ENCODE results near the gene LRRC7. TPM values are rescaled to one million over a fixed set of nuclear protein-coding genes. Genes with fewer than 3 reads are reported as not detected.

The LRRC7 gene
- polyA plus RNA-seq, 1 experiment = 0.22 TPM

DNA sequence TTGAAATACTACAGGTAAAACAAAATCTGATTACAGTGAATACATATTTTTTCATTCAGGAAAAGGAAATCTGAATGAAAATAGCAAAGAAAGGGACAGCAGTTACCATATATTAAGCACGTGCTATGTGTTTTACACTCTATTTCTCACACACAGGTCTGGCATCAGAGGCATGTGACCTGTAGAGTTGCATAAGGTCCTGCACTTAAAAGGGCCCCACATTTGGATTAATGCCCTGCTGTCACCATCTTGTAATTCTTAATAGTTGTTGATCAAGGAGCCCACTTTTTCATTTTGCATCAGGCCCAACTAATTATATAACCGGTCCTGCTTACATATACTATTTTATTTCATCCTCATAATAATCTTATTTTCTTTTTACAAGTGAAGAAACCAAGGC is 511.8 kb downstream of the LRRC7 start:
- CTCF ChIA-PET = no interaction called here

DNA sequence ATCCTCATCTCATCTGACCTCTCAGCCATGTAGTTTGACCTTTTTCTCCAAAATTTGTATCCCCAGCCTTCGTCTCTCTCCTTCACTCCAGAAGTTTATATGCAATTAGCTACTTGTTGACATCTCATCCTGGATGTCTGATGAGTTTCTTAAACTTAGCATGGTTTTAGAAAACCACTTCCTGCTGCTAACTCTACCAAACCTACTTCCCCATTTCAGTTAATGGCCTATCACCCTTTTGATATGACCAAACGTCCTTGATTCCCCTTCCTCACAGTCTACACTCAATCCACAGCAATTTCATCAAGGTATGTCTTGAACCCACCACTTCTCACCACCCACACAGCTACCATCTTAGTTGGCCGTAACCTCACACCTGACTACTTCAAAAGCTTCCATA is 515.8 kb downstream of the LRRC7 start:
- Histone ChIP-seq H3K4me3 (ENCODE audit: low read depth, low read length) (no peak overlapping the region), H3K36me3 (ENCODE audit: control insufficient read depth, insufficient read depth, low read length) (no peaks in the 10 kb centered on the region), H3K27me3 (ENCODE audit: control insufficient read depth, insufficient read depth, low read length) (no peaks in the 10 kb centered on the region)
- no peak for DNase-seq (ENCODE audit: low read depth)
- CTCF ChIA-PET = no interaction called here
- TF ChIP-seq, protein P1, sequence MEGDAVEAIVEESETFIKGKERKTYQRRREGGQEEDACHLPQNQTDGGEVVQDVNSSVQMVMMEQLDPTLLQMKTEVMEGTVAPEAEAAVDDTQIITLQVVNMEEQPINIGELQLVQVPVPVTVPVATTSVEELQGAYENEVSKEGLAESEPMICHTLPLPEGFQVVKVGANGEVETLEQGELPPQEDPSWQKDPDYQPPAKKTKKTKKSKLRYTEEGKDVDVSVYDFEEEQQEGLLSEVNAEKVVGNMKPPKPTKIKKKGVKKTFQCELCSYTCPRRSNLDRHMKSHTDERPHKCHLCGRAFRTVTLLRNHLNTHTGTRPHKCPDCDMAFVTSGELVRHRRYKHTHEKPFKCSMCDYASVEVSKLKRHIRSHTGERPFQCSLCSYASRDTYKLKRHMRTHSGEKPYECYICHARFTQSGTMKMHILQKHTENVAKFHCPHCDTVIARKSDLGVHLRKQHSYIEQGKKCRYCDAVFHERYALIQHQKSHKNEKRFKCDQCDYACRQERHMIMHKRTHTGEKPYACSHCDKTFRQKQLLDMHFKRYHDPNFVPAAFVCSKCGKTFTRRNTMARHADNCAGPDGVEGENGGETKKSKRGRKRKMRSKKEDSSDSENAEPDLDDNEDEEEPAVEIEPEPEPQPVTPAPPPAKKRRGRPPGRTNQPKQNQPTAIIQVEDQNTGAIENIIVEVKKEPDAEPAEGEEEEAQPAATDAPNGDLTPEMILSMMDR (IDR thresholded peaks at IDR 0.05; ENCODE audit: insufficient read depth, low read depth, low read length) = no peak
- POLR2A ChIA-PET = no interaction called here

More for the DNA sequence above, 511.8 kb downstream of the LRRC7 start:
- TF ChIP-seq, protein P1 (IDR thresholded peaks at IDR 0.05; ENCODE audit: insufficient read depth, low read depth, low read length) = no peak
- POLR2A ChIA-PET = no interaction called here
- Histone ChIP-seq H3K4me3 (ENCODE audit: low read depth, low read length) (no peak overlapping the region), H3K36me3 (ENCODE audit: control insufficient read depth, insufficient read depth, low read length) (no peaks in the 10 kb centered on the region), H3K27me3 (ENCODE audit: control insufficient read depth, insufficient read depth, low read length) (no peaks in the 10 kb centered on the region)
- no peak for DNase-seq (ENCODE audit: low read depth)

DNA sequence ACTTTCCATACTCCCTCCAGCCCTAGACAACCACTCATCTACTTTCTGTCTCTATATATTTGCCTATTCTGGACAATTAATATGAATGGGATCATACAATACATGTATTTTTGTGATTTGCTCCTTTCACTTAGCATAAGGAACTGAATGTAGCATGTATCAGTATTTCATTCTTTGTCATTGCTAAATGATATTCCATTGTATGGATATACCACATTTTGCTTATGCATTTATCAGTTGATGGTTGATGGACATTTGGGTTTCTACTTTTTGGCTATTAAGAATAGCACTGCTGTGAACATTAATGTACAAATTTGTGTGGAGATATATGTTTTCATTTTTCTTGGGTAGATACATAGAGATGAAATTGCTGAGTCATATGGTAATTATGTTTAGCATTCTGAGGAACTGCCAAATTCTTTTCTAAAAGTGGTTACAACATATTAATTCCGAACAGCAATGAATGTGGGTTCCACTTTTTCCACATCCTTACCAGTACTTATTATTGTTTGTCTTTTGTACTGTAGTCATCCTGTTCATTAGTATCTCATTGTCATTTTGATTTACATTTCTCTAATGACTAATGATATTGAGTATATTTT is 516.7 kb downstream of the LRRC7 start:
- ChIA-PET CTCF (no interaction called here), POLR2A (no interaction called here)
- TF ChIP-seq, protein P1 (IDR thresholded peaks at IDR 0.05; ENCODE audit: insufficient read depth, low read depth, low read length) = no peak
- Histone ChIP-seq H3K36me3 (ENCODE audit: control insufficient read depth, insufficient read depth, low read length) (no peaks in the 10 kb centered on the region), H3K27me3 (ENCODE audit: control insufficient read depth, insufficient read depth, low read length) (no peaks in the 10 kb centered on the region), H3K4me3 (ENCODE audit: low read depth, low read length) (no peak overlapping the region)
- no peak for DNase-seq (ENCODE audit: low read depth)

DNA sequence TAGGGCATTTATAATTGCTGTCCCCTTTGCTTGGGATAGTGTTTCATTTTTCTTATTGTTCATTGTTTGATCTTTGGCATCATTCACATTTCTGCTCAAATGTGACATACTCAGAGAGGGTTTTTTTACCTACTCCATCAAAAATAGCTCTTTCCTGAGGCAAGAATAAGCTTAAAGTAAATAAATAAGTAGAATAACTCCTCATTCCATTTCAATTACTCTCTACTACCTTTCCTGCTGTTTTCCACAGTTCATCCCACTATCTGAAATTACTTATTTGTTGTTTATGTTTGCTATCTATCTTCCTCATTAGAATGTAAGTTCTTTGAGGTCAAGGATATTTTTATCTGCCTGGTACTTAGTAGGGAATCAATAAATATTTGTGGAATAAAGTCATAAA is 517.8 kb downstream of the LRRC7 start:
- Histone ChIP-seq H3K4me3 (ENCODE audit: low read depth, low read length) (no peak overlapping the region), H3K27me3 (ENCODE audit: control insufficient read depth, insufficient read depth, low read length) (no peaks in the 10 kb centered on the region), H3K36me3 (ENCODE audit: control insufficient read depth, insufficient read depth, low read length) (no peaks in the 10 kb centered on the region)
- no peak for DNase-seq (ENCODE audit: low read depth)
- ChIA-PET CTCF (no interaction called here), POLR2A (no interaction called here)
- TF ChIP-seq, protein P1 (IDR thresholded peaks at IDR 0.05; ENCODE audit: insufficient read depth, low read depth, low read length) = no peak

DNA sequence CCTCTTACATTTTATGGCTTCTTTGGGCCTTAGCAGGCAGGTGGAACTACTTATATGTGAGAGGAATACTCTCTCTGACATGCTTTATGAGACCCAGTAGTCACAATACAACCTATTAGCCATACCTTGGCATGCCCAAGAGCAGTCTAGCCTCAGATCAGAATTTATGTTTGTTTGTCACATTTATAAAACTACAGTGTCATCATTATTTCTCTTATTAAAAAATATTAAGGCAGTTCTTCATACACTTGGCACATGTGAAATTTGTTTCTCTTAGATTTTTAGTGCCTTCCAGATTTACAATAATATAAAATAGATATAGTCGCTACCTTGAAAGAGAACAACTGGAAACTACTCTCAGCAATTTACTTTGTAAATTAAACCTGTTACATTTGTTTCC is 519.2 kb downstream of the LRRC7 start:
- DNase-seq (ENCODE audit: low read depth) = no peak
- Histone ChIP-seq H3K36me3 (ENCODE audit: control insufficient read depth, insufficient read depth, low read length) (no peaks in the 10 kb centered on the region), H3K27me3 (ENCODE audit: control insufficient read depth, insufficient read depth, low read length) (no peaks in the 10 kb centered on the region), H3K4me3 (ENCODE audit: low read depth, low read length) (no peak overlapping the region)
- TF ChIP-seq, protein P1 (IDR thresholded peaks at IDR 0.05; ENCODE audit: insufficient read depth, low read depth, low read length) = no peak
- CTCF ChIA-PET = no interaction called here
- POLR2A ChIA-PET = no interaction called here
